Nephron (organoid): ENCODE results near the gene MUC5B.

Experiments used
- H3K27ac Mint-ChIP-seq, 3 experiments: 2 replicates each; pipeline ENCODE4 v1.8.0; 2020; ENCODE audit warnings: mixed read lengths in 3 of 3, mild to moderate bottlenecking in 2 of 3, moderate library complexity in 1 of 3
- H3K27me3 Mint-ChIP-seq: 2 replicates; pipeline ENCODE4 v1.8.0; 2021; ENCODE audit warnings: low read depth, mild to moderate bottlenecking, moderate library complexity, mixed read lengths
- H3K36me3 Mint-ChIP-seq: 2 replicates; pipeline ENCODE4 v1.8.0; 2020; ENCODE audit warnings: low read depth, mixed read lengths
- H3K4me1 Mint-ChIP-seq: 2 replicates; pipeline ENCODE4 v1.8.0; 2020; ENCODE audit warnings: mixed read lengths
- H3K4me3 Mint-ChIP-seq, 3 experiments: 2 replicates each; pipeline ENCODE4 v1.8.0; 2020; ENCODE audit warnings: mild to moderate bottlenecking in 3 of 3, mixed read lengths in 3 of 3, moderate library complexity in 2 of 3
- H3K9me3 Mint-ChIP-seq: 2 replicates; pipeline ENCODE4 v1.8.0; 2020; ENCODE audit warnings: mixed read lengths
- CTCF ChIP-seq, 3 experiments: fragments of 200-600 bp; sonication (generic); IDR thresholded peaks; one replicate each; pipeline ENCODE4 v1.5.0; 2021; ENCODE audit warnings: antibody characterized with exemption in 3 of 3; ENCODE audit not compliant: unreplicated experiment in 3 of 3

MUC5B gene

GRCh38 chr11:1258401-1259075 lies 35.7 kb downstream of the MUC5B start:
- H3K27ac Mint-ChIP-seq = no peak overlapping the region
- H3K36me3 Mint-ChIP-seq = no peaks in the 10 kb centered on the region
- H3K9me3 Mint-ChIP-seq = peaks cover 2% of the 10 kb centered on the region
- H3K27me3 Mint-ChIP-seq = no peaks in the 10 kb centered on the region
- H3K4me1 Mint-ChIP-seq = no peaks in the 10 kb centered on the region
- H3K4me3 Mint-ChIP-seq = no peak overlapping the region
- TF ChIP-seq CTCF (IDR thresholded peaks at IDR 0.05; ENCODE audit: unreplicated experiment in 3 of 3) = no peak

- no peak for TF ChIP-seq CTCF (IDR thresholded peaks at IDR 0.05; ENCODE audit: unreplicated experiment in 3 of 3)
- no peak overlapping the region for H3K27ac Mint-ChIP-seq
- no peaks in the 10 kb centered on the region for H3K36me3 Mint-ChIP-seq
- H3K4me3 Mint-ChIP-seq = no peak overlapping the region
- no peaks in the 10 kb centered on the region for H3K4me1 Mint-ChIP-seq
- H3K27me3 Mint-ChIP-seq = no peaks in the 10 kb centered on the region
- H3K9me3 Mint-ChIP-seq = no peaks in the 10 kb centered on the region
Observed at GRCh38 chr11:1259076-1259461, 36.2 kb downstream of the MUC5B start.

- Mint-ChIP-seq H3K27ac (no peak overlapping the region), H3K9me3 (peaks cover 3% of the 10 kb centered on the region), H3K36me3 (peaks cover 3% of the 10 kb centered on the region), H3K27me3 (no peaks in the 10 kb centered on the region), H3K4me1 (no peaks in the 10 kb centered on the region), H3K4me3 (no peak overlapping the region)
- TF ChIP-seq CTCF (IDR thresholded peaks at IDR 0.05; ENCODE audit: unreplicated experiment in 3 of 3) = no peak
Observed at GRCh38 chr11:1259561-1259960, 36.7 kb downstream of the MUC5B start.

- TF ChIP-seq CTCF (IDR thresholded peaks at IDR 0.05; ENCODE audit: unreplicated experiment in 3 of 3) = no peak
- H3K9me3 Mint-ChIP-seq = peaks cover 4% of the 10 kb centered on the region
- H3K27ac Mint-ChIP-seq = no peak overlapping the region
Observed at GRCh38 chr11:1260023-1260501, 37.2 kb downstream of the MUC5B start.

GRCh38 chr11:1260620-1261019 lies 37.8 kb downstream of the MUC5B start:
- Mint-ChIP-seq H3K4me1 (no peaks in the 10 kb centered on the region), H3K27ac (no peak overlapping the region), H3K4me3 (peak overlapping the region in 1 of 3 experiments; percentile 42)

More at GRCh38 chr11:1260023-1260501, 37.2 kb downstream of the MUC5B start:
- Mint-ChIP-seq H3K4me3 (no peak overlapping the region), H3K27me3 (no peaks in the 10 kb centered on the region), H3K4me1 (no peaks in the 10 kb centered on the region), H3K36me3 (peaks cover 8% of the 10 kb centered on the region)

More at GRCh38 chr11:1260620-1261019, 37.8 kb downstream of the MUC5B start:
- H3K27me3 Mint-ChIP-seq = no peaks in the 10 kb centered on the region
- no peak for TF ChIP-seq CTCF (IDR thresholded peaks at IDR 0.05; ENCODE audit: unreplicated experiment in 3 of 3)
- H3K36me3 Mint-ChIP-seq = peaks cover 11% of the 10 kb centered on the region
- peaks cover 4% of the 10 kb centered on the region for H3K9me3 Mint-ChIP-seq
